Right cardiac atrium (tissue), 5 donors: ENCODE measurements around the gene OPN1MW3. TPM values are rescaled to one million over a fixed set of nuclear protein-coding genes. Genes with fewer than 3 reads are reported as not detected.
A peak's percentile ranks its signal among the peaks of the same experiment; 100 is the strongest.
"Not testable (repeated sequence)": the region's sequence is repeated elsewhere in the genome, so short reads cannot be mapped to it uniquely, and the experiment has no call there.

Experiments
- ATAC-seq, 2 donors: fragments of 200-7000 bp; cut with Tn5 transposase; one replicate each; pipeline versions ENCODE4 v1.8.0 to v1.9.1; 2020; ENCODE audit warnings: moderate library complexity in 2 of 2, mild to moderate bottlenecking in 1 of 2
- DNase-seq, 3 donors: peaks; one replicate each; pipeline ENCODE4 v3.0.0-alpha.2; 2020
- H3K27ac ChIP-seq: one replicate; pipeline ENCODE4 v1.5.1; 2013; ENCODE audit warnings: mild to moderate bottlenecking, low read length, control low read depth, moderate library complexity
- H3K27me3 ChIP-seq: one replicate; pipeline ENCODE4 v1.6.1; 2013; ENCODE audit not compliant: control insufficient read depth, insufficient read depth
- H3K4me1 ChIP-seq: one replicate; pipeline ENCODE4 v1.6.1; 2013; ENCODE audit warnings: low read length; ENCODE audit not compliant: control insufficient read depth, insufficient read depth
- H3K4me3 ChIP-seq: one replicate; pipeline ENCODE4 v1.5.1; 2013; ENCODE audit warnings: low read length, control low read depth
- H3K9me3 ChIP-seq: one replicate; pipeline ENCODE4 v1.6.1; 2013; ENCODE audit warnings: low read length; ENCODE audit not compliant: control insufficient read depth
- WGBS: extraction: QIAGEN DNeasy Blood & Tissue Kit; methylation state at CpG from one replicate; pipeline ENCODE4 v1.1.7; 2013; 5-methylcytosine and 5-hydroxymethylcytosine counted together
- intact Hi-C, 4 donors: fragments of 100-400 bp; cut with DNase I; formaldehyde crosslinking; loops; one replicate each; pipeline versions ENCODE4 v1.11.0 to v1.14.0; 2022 to 2023
- polyA plus RNA-seq: library from polyadenylated mRNA; stranded (reverse); fragments of 200-250 nt; gene quantifications from one replicate; pipeline ENCODE4 v1.2.3, GENCODE V29; 2013
- total RNA-seq, 4 donors: library from RNA; stranded (reverse); fragmentation: NEBNext Ultra II Directional; extraction: Animal tissue kit (Norgen Biotek cat#: 25700); gene quantifications; one replicate each; pipeline ENCODE4 v1.2.1, GENCODE V29; 2021
- donor health status: healthy with polysubstance abuse.
- donor health status: DM: no; HTN: yes; CAD: no.
- donor health status: DM: no; HTN: no; CAD: no.
- donor health status: DM: no; HTN: yes; CAD: no; lungs with severe emphysema.
- donor health status: DM: yes; HTN: yes; CAD: no.

The OPN1MW3 gene
- total and polyA plus RNA-seq, 5 donors = not detected

GRCh38 chrX:154298312-154298711 is 40.9 kb downstream of the OPN1MW3 start:
- no peak for ATAC-seq
- Histone ChIP-seq H3K27me3 (no peaks in the 10 kb centered on the region), H3K9me3 (no peaks in the 10 kb centered on the region), H3K4me3 (no peak overlapping the region), H3K27ac (no peak overlapping the region), H3K4me1 (no peaks in the 10 kb centered on the region)
- WGBS = 79% methylated on average over 7 of the region's 7 CpGs
- no peak for DNase-seq
- intact Hi-C loops = no loop called here

GRCh38 chrX:154300816-154301215 is 43.4 kb downstream of the OPN1MW3 start:
- H3K27ac ChIP-seq = no peak overlapping the region
- WGBS = 82% methylated on average over 8 of the region's 8 CpGs
- no peaks in the 10 kb centered on the region for H3K27me3 ChIP-seq
- intact Hi-C loops = no loop called here
- H3K4me3 ChIP-seq = no peak overlapping the region
- DNase-seq (no peak), ATAC-seq (no peak)
- H3K9me3 ChIP-seq = no peaks in the 10 kb centered on the region
- no peaks in the 10 kb centered on the region for H3K4me1 ChIP-seq

GRCh38 chrX:154302998-154303397 is 45.6 kb downstream of the OPN1MW3 start:
- DNase-seq, ATAC-seq, intact Hi-C loops, H3K27ac ChIP-seq, H3K27me3 ChIP-seq, H3K4me3 ChIP-seq, H3K9me3 ChIP-seq, H3K4me1 ChIP-seq: not testable (repeated sequence)
- WGBS = 84% methylated on average over 7 of the region's 7 CpGs

GRCh38 chrX:154303476-154303875 is 46.1 kb downstream of the OPN1MW3 start:
- ATAC-seq = no peak
- H3K4me3 ChIP-seq = no peak overlapping the region
- H3K27ac ChIP-seq = no peak overlapping the region
- WGBS = 69% methylated on average over 8 of the region's 8 CpGs
- intact Hi-C loops = no loop called here
- H3K4me1 ChIP-seq = peaks cover 2% of the 10 kb centered on the region
- no peak for DNase-seq
- H3K27me3 ChIP-seq = no peaks in the 10 kb centered on the region
- no peaks in the 10 kb centered on the region for H3K9me3 ChIP-seq

GRCh38 chrX:154304846-154305245 is 47.5 kb downstream of the OPN1MW3 start:
- Histone ChIP-seq H3K4me1 (peaks cover 2% of the 10 kb centered on the region), H3K4me3 (no peak overlapping the region), H3K27ac (peak overlapping the region; percentile 6), H3K9me3 (no peaks in the 10 kb centered on the region), H3K27me3 (no peaks in the 10 kb centered on the region)
- ATAC-seq (no peak), DNase-seq (no peak)
- WGBS = 81% methylated on average over 10 of the region's 10 CpGs
- intact Hi-C loops = no loop called here

GRCh38 chrX:154305541-154306205 is 48.3 kb downstream of the OPN1MW3 start:
- Histone ChIP-seq H3K4me3 (no peak overlapping the region), H3K27me3 (no peaks in the 10 kb centered on the region), H3K4me1 (peaks cover 2% of the 10 kb centered on the region), H3K27ac (peak overlapping the region; percentile 68), H3K9me3 (no peaks in the 10 kb centered on the region)
- whole genome bisulfite sequencing = 66% methylated on average over 11 of the region's 11 CpGs
- intact Hi-C loops = no loop called here
- ATAC-seq (peak; percentile 21 to 55), DNase-seq (no peak)

GRCh38 chrX:154307202-154307601 is 49.8 kb downstream of the OPN1MW3 start:
- Histone ChIP-seq H3K4me3 (no peak overlapping the region), H3K27ac (no peak overlapping the region), H3K4me1 (peaks cover 2% of the 10 kb centered on the region), H3K9me3 (no peaks in the 10 kb centered on the region), H3K27me3 (no peaks in the 10 kb centered on the region)
- ATAC-seq (peak in 1 of 2 donors; percentile 12), DNase-seq (no peak)
- intact Hi-C loops = no loop called here
- WGBS = 56% methylated on average over 6 of the region's 6 CpGs

- H3K9me3 ChIP-seq = no peaks in the 10 kb centered on the region
- peak; percentile 53 to 77 (median 70) for DNase-seq
- WGBS = 53% methylated on average over 9 of the region's 9 CpGs
- H3K4me1 ChIP-seq = peaks cover 2% of the 10 kb centered on the region
- H3K27me3 ChIP-seq = no peaks in the 10 kb centered on the region
- ATAC-seq = peak; percentile 27 to 59
- no peak overlapping the region for H3K4me3 ChIP-seq
- intact Hi-C loops = no loop called here
- no peak overlapping the region for H3K27ac ChIP-seq
These were observed 50.9 kb downstream of the OPN1MW3 start for GRCh38 chrX:154308108-154308946.

GRCh38 chrX:154309041-154309775 is 51.8 kb downstream of the OPN1MW3 start:
- no peaks in the 10 kb centered on the region for H3K27me3 ChIP-seq
- intact Hi-C loops = no loop called here
- no peak overlapping the region for H3K4me3 ChIP-seq
- ATAC-seq (no peak), DNase-seq (no peak)
- H3K9me3 ChIP-seq = no peaks in the 10 kb centered on the region
- H3K27ac ChIP-seq = no peak overlapping the region
- H3K4me1 ChIP-seq = peaks cover 2% of the 10 kb centered on the region
- WGBS = 83% methylated on average over 16 of the region's 16 CpGs

GRCh38 chrX:154310616-154311536 is 53.5 kb downstream of the OPN1MW3 start:
- Histone ChIP-seq H3K4me1 (peaks cover 2% of the 10 kb centered on the region), H3K27me3 (no peaks in the 10 kb centered on the region), H3K27ac (no peak overlapping the region), H3K9me3 (no peaks in the 10 kb centered on the region), H3K4me3 (no peak overlapping the region)
- WGBS = 79% methylated on average over 19 of the region's 19 CpGs
- ATAC-seq (no peak), DNase-seq (no peak)
- intact Hi-C loops = no loop called here
